BLaER1 treated with 17β-estradiol and CSF1 and Interleukin-3, amounts not matched to agents 10 nM and 100 nM (cell line): ENCODE measurements around the gene DGKG.
A peak's percentile ranks its signal among the peaks of the same experiment; 100 is the strongest.

Source experiments
- H3K27ac ChIP-seq, 11 experiments: shearing (Covaris generic); formaldehyde crosslinking; 2 replicates each; pipeline ENCODE4 v1.8.1; 2022
- H3K27me3 ChIP-seq, 11 experiments: shearing (Covaris generic); formaldehyde crosslinking; 2 replicates each; pipeline ENCODE4 v1.8.1; 2022
- H3K36me3 ChIP-seq, 11 experiments: shearing (Covaris generic); formaldehyde crosslinking; 2 replicates each; pipeline ENCODE4 v1.8.1; 2022
- H3K4me1 ChIP-seq, 10 experiments: shearing (Covaris generic); formaldehyde crosslinking; 2 replicates each; pipeline ENCODE4 v1.8.1; 2022
- H3K4me2 ChIP-seq, 11 experiments: shearing (Covaris generic); formaldehyde crosslinking; 2 replicates each; pipeline ENCODE4 v1.8.1; 2022
- H3K4me3 ChIP-seq, 10 experiments: shearing (Covaris generic); formaldehyde crosslinking; 2 replicates each; pipeline ENCODE4 v1.8.1; 2022
- H3K9ac ChIP-seq, 11 experiments: shearing (Covaris generic); formaldehyde crosslinking; 2 replicates each; pipeline ENCODE4 v1.8.1; 2022
- H3K9me3 ChIP-seq, 11 experiments: shearing (Covaris generic); formaldehyde crosslinking; replicated peaks in 1 of 11; 2 replicates each; pipeline ENCODE4 v1.8.1; 2022
- H4K20me1 ChIP-seq, 11 experiments: shearing (Covaris generic); formaldehyde crosslinking; 2 replicates each; pipeline ENCODE4 v1.8.1; 2022
- Cebpa-rat ChIP-seq, 11 experiments: shearing (Covaris generic); IDR thresholded peaks; 2 replicates each; pipeline ENCODE4 v1.8.1; 2022

DGKG gene

GRCh38 chr3:186369217-186369616 lies 7.2 kb upstream of the DGKG start:
- no peaks in the 10 kb centered on the region for H3K36me3 ChIP-seq
- peaks cover 0 to 4% (median 0%) of the 10 kb centered on the region in 11 experiments; a peak in 2 of 22 replicates for H3K27me3 ChIP-seq
- no peak for TF ChIP-seq Cebpa-rat (IDR thresholded peaks at IDR 0.05)

GRCh38 chr3:186368717-186369116 lies 6.7 kb upstream of the DGKG start:
- Histone ChIP-seq H3K27me3 (peaks cover 0 to 9% (median 2%) of the 10 kb centered on the region in 11 experiments; a peak in 9 of 22 replicates), H3K4me2 (0 out of 22 replicates have a peak overlapping the region, but pooled peaks of 1 of the 11 experiments have one; percentile 5), H4K20me1 (no peaks in the 10 kb centered on the region), H3K4me3 (no peak overlapping the region), H3K36me3 (no peaks in the 10 kb centered on the region), H3K9me3 (no peaks in the 10 kb centered on the region), H3K4me1 (peaks cover 6 to 27% (median 9%) of the 10 kb centered on the region in 10 experiments; a peak in 15 of 20 replicates), H3K27ac (no peak overlapping the region), H3K9ac (no peak overlapping the region)
- TF ChIP-seq Cebpa-rat (IDR thresholded peaks at IDR 0.05), result no peak

More at GRCh38 chr3:186369217-186369616, 7.2 kb upstream of the DGKG start:
- H3K9ac ChIP-seq, result no peak overlapping the region
- H3K9me3 ChIP-seq, result no peaks in the 10 kb centered on the region
- peaks cover 6 to 32% (median 11%) of the 10 kb centered on the region in 10 experiments; a peak in 18 of 20 replicates for H3K4me1 ChIP-seq
- no peak overlapping the region for H3K27ac ChIP-seq
- H4K20me1 ChIP-seq, result no peaks in the 10 kb centered on the region
- no peak overlapping the region for H3K4me3 ChIP-seq
- no peak overlapping the region for H3K4me2 ChIP-seq

- Histone ChIP-seq H3K9ac (no peak overlapping the region), H3K4me1 (peaks cover 5 to 25% (median 9%) of the 10 kb centered on the region in 10 experiments; a peak in 13 of 20 replicates), H3K27me3 (peaks cover 2 to 14% (median 8%) of the 10 kb centered on the region in 11 experiments; a peak in 19 of 22 replicates), H3K4me3 (no peak overlapping the region), H3K36me3 (no peaks in the 10 kb centered on the region), H4K20me1 (no peaks in the 10 kb centered on the region), H3K4me2 (no peak overlapping the region), H3K27ac (no peak overlapping the region), H3K9me3 (no peaks in the 10 kb centered on the region)
- TF ChIP-seq Cebpa-rat (IDR thresholded peaks at IDR 0.05), result no peak
Observed at GRCh38 chr3:186368176-186368575, 6.1 kb upstream of the DGKG start.

- no peaks in the 10 kb centered on the region for H3K9me3 ChIP-seq
- no peak for TF ChIP-seq Cebpa-rat (IDR thresholded peaks at IDR 0.05)
- H3K4me3 ChIP-seq, result no peak overlapping the region
- 0 out of 22 replicates have a peak overlapping the region, but pooled peaks of 1 of the 11 experiments have one; percentile 24 for H3K4me2 ChIP-seq
- no peak overlapping the region for H3K9ac ChIP-seq
- H3K36me3 ChIP-seq, result no peaks in the 10 kb centered on the region
- H3K4me1 ChIP-seq, result peaks cover 5 to 26% (median 10%) of the 10 kb centered on the region in 10 experiments; a peak in 15 of 20 replicates
- H3K27me3 ChIP-seq, result peaks cover 8 to 19% (median 13%) of the 10 kb centered on the region in 11 experiments
- H3K27ac ChIP-seq, result no peak overlapping the region
- H4K20me1 ChIP-seq, result no peaks in the 10 kb centered on the region
Observed at GRCh38 chr3:186367631-186368030, 5.6 kb upstream of the DGKG start.

GRCh38 chr3:186366206-186366605 lies 4.2 kb upstream of the DGKG start:
- TF ChIP-seq Cebpa-rat (IDR thresholded peaks at IDR 0.05), result no peak
- peaks cover 0 to 6% (median 0%) of the 10 kb centered on the region in 11 experiments; a peak in 4 of 22 replicates for H4K20me1 ChIP-seq
- peak overlapping the region in 2 of 11 experiments; percentile 38 to 41; a peak in 2 of 22 replicates for H3K4me2 ChIP-seq
- H3K4me3 ChIP-seq, result no peak overlapping the region
- no peaks in the 10 kb centered on the region for H3K36me3 ChIP-seq
- H3K27ac ChIP-seq, result no peak overlapping the region
- peaks cover 22 to 31% (median 27%) of the 10 kb centered on the region in 11 experiments for H3K27me3 ChIP-seq
- no peaks in the 10 kb centered on the region for H3K9me3 ChIP-seq
- peaks cover 11 to 36% (median 21%) of the 10 kb centered on the region in 10 experiments for H3K4me1 ChIP-seq
- H3K9ac ChIP-seq, result no peak overlapping the region

- peak overlapping the region in 6 of 11 experiments; percentile 4 to 50 (median 24); a peak in 9 of 22 replicates for H3K4me2 ChIP-seq
- peaks cover 30 to 40% (median 35%) of the 10 kb centered on the region in 11 experiments for H3K27me3 ChIP-seq
- H3K4me3 ChIP-seq, result no peak overlapping the region
- no peak overlapping the region for H3K9ac ChIP-seq
- peaks cover 0 to 8% (median 0%) of the 10 kb centered on the region in 11 experiments; a peak in 4 of 22 replicates for H4K20me1 ChIP-seq
- no peak overlapping the region for H3K27ac ChIP-seq
- no peaks in the 10 kb centered on the region for H3K9me3 ChIP-seq
- H3K4me1 ChIP-seq, result peaks cover 16 to 42% (median 27%) of the 10 kb centered on the region in 10 experiments
- H3K36me3 ChIP-seq, result no peaks in the 10 kb centered on the region
- peak in 2 of 11 experiments; percentile 12 to 30; a peak in 1 of 22 replicates for TF ChIP-seq Cebpa-rat (IDR thresholded peaks at IDR 0.05)
Observed at GRCh38 chr3:186365202-186365974, 3.4 kb upstream of the DGKG start.

GRCh38 chr3:186362988-186363387 lies 954 bp upstream of the DGKG start:
- Histone ChIP-seq H3K9me3 (no peaks in the 10 kb centered on the region), H3K4me3 (no peak overlapping the region), H3K27ac (no peak overlapping the region), H3K4me2 (peak overlapping the region in 1 of 11 experiments; percentile 96; a peak in 1 of 22 replicates), H4K20me1 (peaks cover 0 to 8% (median 0%) of the 10 kb centered on the region in 11 experiments; a peak in 4 of 22 replicates), H3K36me3 (no peaks in the 10 kb centered on the region), H3K27me3 (peaks cover 37 to 54% (median 45%) of the 10 kb centered on the region in 11 experiments), H3K9ac (no peak overlapping the region), H3K4me1 (peaks cover 25 to 53% (median 27%) of the 10 kb centered on the region in 10 experiments)
- no peak for TF ChIP-seq Cebpa-rat (IDR thresholded peaks at IDR 0.05)

- H4K20me1 ChIP-seq, result peaks cover 0 to 8% (median 0%) of the 10 kb centered on the region in 11 experiments; a peak in 4 of 22 replicates
- TF ChIP-seq Cebpa-rat (IDR thresholded peaks at IDR 0.05), result no peak
- H3K4me2 ChIP-seq, result peak overlapping the region; percentile 79 to 98 (median 94)
- H3K4me3 ChIP-seq, result peak overlapping the region; percentile 47 to 74 (median 61)
- peak overlapping the region in 1 of 11 experiments; percentile 57; a peak in 1 of 22 replicates for H3K27ac ChIP-seq
- no peaks in the 10 kb centered on the region for H3K9me3 ChIP-seq
- peaks cover 37 to 54% (median 45%) of the 10 kb centered on the region in 11 experiments for H3K27me3 ChIP-seq
- H3K9ac ChIP-seq, result peak overlapping the region in 9 of 11 experiments; percentile 34 to 72 (median 48); a peak in 12 of 22 replicates
- no peaks in the 10 kb centered on the region for H3K36me3 ChIP-seq
- peaks cover 25 to 53% (median 27%) of the 10 kb centered on the region in 10 experiments for H3K4me1 ChIP-seq
Observed at GRCh38 chr3:186362537-186362842, 456 bp upstream of the DGKG start.

- Histone ChIP-seq H3K9me3 (no peaks in the 10 kb centered on the region), H3K4me1 (peaks cover 16 to 53% (median 22%) of the 10 kb centered on the region in 10 experiments), H3K4me2 (peak overlapping the region; percentile 79 to 98 (median 94)), H3K4me3 (peak overlapping the region; percentile 47 to 74 (median 61)), H3K9ac (peak overlapping the region in 9 of 11 experiments; percentile 28 to 72 (median 43); a peak in 15 of 22 replicates), H4K20me1 (peaks cover 0 to 8% (median 0%) of the 10 kb centered on the region in 11 experiments; a peak in 4 of 22 replicates), H3K36me3 (no peaks in the 10 kb centered on the region), H3K27me3 (peaks cover 37 to 54% (median 45%) of the 10 kb centered on the region in 11 experiments), H3K27ac (no peak overlapping the region; a peak in 2 of 22 replicates)
- no peak for TF ChIP-seq Cebpa-rat (IDR thresholded peaks at IDR 0.05)
Observed at GRCh38 chr3:186361246-186361761, 730 bp downstream of the DGKG start.
